Mesendoderm (in vitro differentiated cells): ENCODE data around the gene STX17.

Source experiments
- DNase-seq: peaks from one replicate; pipeline ENCODE4 v3.0.0; 2013
- H2AK5ac ChIP-seq: 2 replicates; pipeline ENCODE4 v1.6.1; 2013; ENCODE audit warnings: low read length, inconsistent platforms
- H2BK120ac ChIP-seq: 2 replicates; pipeline ENCODE4 v1.6.1; 2013; ENCODE audit warnings: low read depth, mild to moderate bottlenecking, low read length, moderate library complexity, mixed read lengths
- H2BK15ac ChIP-seq: replicated peaks from 2 replicates; pipeline ENCODE4 v1.6.1; 2013; ENCODE audit warnings: low read depth, mild to moderate bottlenecking, moderate library complexity
- H2BK5ac ChIP-seq: 2 replicates; pipeline ENCODE4 v1.6.1; 2013; ENCODE audit warnings: low read length, inconsistent platforms
- H3K18ac ChIP-seq: 2 replicates; pipeline ENCODE4 v1.6.1; 2013; ENCODE audit warnings: mild to moderate bottlenecking, low read length, mixed read lengths
- H3K23ac ChIP-seq: one replicate; pipeline ENCODE4 v1.6.1; 2013; ENCODE audit warnings: low read length
- H3K27ac ChIP-seq: 2 replicates; pipeline ENCODE4 v1.5.1; 2013; ENCODE audit warnings: low read depth, mild to moderate bottlenecking, inconsistent platforms, low read length, moderate library complexity
- H3K27me3 ChIP-seq: 2 replicates; pipeline ENCODE4 v1.6.1; 2013; ENCODE audit warnings: low read length, control low read depth, mild to moderate bottlenecking, inconsistent platforms; ENCODE audit not compliant: insufficient read depth, poor library complexity
- H3K36me3 ChIP-seq: 2 replicates; pipeline ENCODE4 v1.6.1; 2013; ENCODE audit warnings: low read length, inconsistent platforms; ENCODE audit not compliant: control insufficient read depth, insufficient read depth
- H3K4ac ChIP-seq: one replicate; pipeline ENCODE4 v1.6.1; 2013; ENCODE audit warnings: low read depth, mild to moderate bottlenecking, low read length, moderate library complexity
- H3K4me1 ChIP-seq: 2 replicates; pipeline ENCODE4 v1.6.1; 2013; ENCODE audit warnings: low read depth, low read length, inconsistent platforms; ENCODE audit not compliant: control insufficient read depth
- H3K4me2 ChIP-seq: 2 replicates; pipeline ENCODE4 v1.6.1; 2013; ENCODE audit warnings: low read length
- H3K4me3 ChIP-seq: 2 replicates; pipeline ENCODE4 v1.5.1; 2013; ENCODE audit warnings: mild to moderate bottlenecking, low read length
- H3K56ac ChIP-seq: one replicate; pipeline ENCODE4 v1.6.1; 2013; ENCODE audit warnings: low read length
- H3K79me1 ChIP-seq: 2 replicates; pipeline ENCODE4 v1.6.1; 2013; ENCODE audit warnings: low read length, inconsistent platforms
- H3K79me2 ChIP-seq: 2 replicates; pipeline ENCODE4 v1.6.1; 2013; ENCODE audit warnings: mild to moderate bottlenecking, low read length; ENCODE audit not compliant: control insufficient read depth, insufficient read depth
- H3K9ac ChIP-seq: 2 replicates; pipeline ENCODE4 v1.6.1; 2013; ENCODE audit warnings: low read length, inconsistent platforms
- H4K5ac ChIP-seq: one replicate; pipeline ENCODE4 v1.6.1; 2013; ENCODE audit warnings: low read length
- H4K8ac ChIP-seq: one replicate; pipeline ENCODE4 v1.6.1; 2013; ENCODE audit warnings: low read depth, mild to moderate bottlenecking, control low read depth, low read length, moderate library complexity
- WGBS: extraction: QIAGEN DNeasy Blood & Tissue Kit; methylation state at CpG from one replicate; pipeline ENCODE4 v1.1.7; 2013; ENCODE audit warnings: low lambda C conversion rate, missing lambda C conversion rate; ENCODE audit not compliant: insufficient coverage; ENCODE audit errors: extremely low coverage; 5-methylcytosine and 5-hydroxymethylcytosine counted together

The STX17 gene

GRCh38 chr9:99964336-99964735, 57.9 kb downstream of the STX17 start:
- no peak overlapping the region for H3K9ac ChIP-seq
- no peak overlapping the region for H3K56ac ChIP-seq
- H3K4me2 ChIP-seq = no peak overlapping the region
- no peaks in the 10 kb centered on the region for H3K36me3 ChIP-seq
- H3K4me3 ChIP-seq = no peak overlapping the region
- H3K27ac ChIP-seq = no peak overlapping the region
- no peak overlapping the region for H2BK120ac ChIP-seq
- no peaks in the 10 kb centered on the region for H3K27me3 ChIP-seq
- no peak overlapping the region for H3K18ac ChIP-seq
- H3K79me1 ChIP-seq = no peaks in the 10 kb centered on the region
- H3K79me2 ChIP-seq = no peaks in the 10 kb centered on the region
- H3K4me1 ChIP-seq = peaks cover 7% of the 10 kb centered on the region
- H3K4ac ChIP-seq = no peak overlapping the region
- no peak overlapping the region for H4K5ac ChIP-seq
- DNase-seq = no peak
- no peak overlapping the region for H2BK15ac ChIP-seq
- H2BK5ac ChIP-seq = no peak overlapping the region
- H2AK5ac ChIP-seq = no peak overlapping the region
- no CpG with 5 or more reads among the region's 1 CpG for WGBS
- H3K23ac ChIP-seq = no peak overlapping the region
- H4K8ac ChIP-seq = no peak overlapping the region

GRCh38 chr9:99966001-99966400, 59.5 kb downstream of the STX17 start:
- no peak overlapping the region for H3K4me2 ChIP-seq
- H3K27ac ChIP-seq = no peak overlapping the region
- H3K23ac ChIP-seq = no peak overlapping the region
- no peak overlapping the region for H2BK5ac ChIP-seq
- H3K4ac ChIP-seq = no peak overlapping the region
- peaks cover 4% of the 10 kb centered on the region for H3K4me1 ChIP-seq
- no peak overlapping the region for H3K56ac ChIP-seq
- H3K9ac ChIP-seq = no peak overlapping the region
- H3K4me3 ChIP-seq = no peak overlapping the region
- H2BK120ac ChIP-seq = no peak overlapping the region
- 100% methylated on average over 1 of the region's 2 CpGs for WGBS
- no peak overlapping the region for H4K5ac ChIP-seq
- H2AK5ac ChIP-seq = no peak overlapping the region
- H3K36me3 ChIP-seq = no peaks in the 10 kb centered on the region
- H4K8ac ChIP-seq = no peak overlapping the region
- H3K79me1 ChIP-seq = no peaks in the 10 kb centered on the region
- H3K18ac ChIP-seq = no peak overlapping the region
- H3K79me2 ChIP-seq = no peaks in the 10 kb centered on the region
- H3K27me3 ChIP-seq = no peaks in the 10 kb centered on the region
- H2BK15ac ChIP-seq = no peak overlapping the region
- peak; percentile 86 for DNase-seq

GRCh38 chr9:99966716-99967115, 60.3 kb downstream of the STX17 start:
- Histone ChIP-seq H3K79me2 (no peaks in the 10 kb centered on the region), H3K27me3 (no peaks in the 10 kb centered on the region), H3K27ac (no peak overlapping the region), H2BK5ac (no peak overlapping the region), H3K9ac (no peak overlapping the region), H3K4me2 (no peak overlapping the region), H3K18ac (no peak overlapping the region), H2AK5ac (no peak overlapping the region), H3K4me3 (no peak overlapping the region), H3K79me1 (no peaks in the 10 kb centered on the region), H4K5ac (no peak overlapping the region), H3K4ac (no peak overlapping the region), H3K36me3 (no peaks in the 10 kb centered on the region), H2BK120ac (no peak overlapping the region), H3K4me1 (peaks cover 2% of the 10 kb centered on the region), H3K23ac (no peak overlapping the region), H3K56ac (no peak overlapping the region), H4K8ac (no peak overlapping the region), H2BK15ac (no peak overlapping the region)
- WGBS = no CpG with 5 or more reads among the region's 2 CpGs
- DNase-seq = peak; percentile 95

- Histone ChIP-seq H3K4me1 (peaks cover 2% of the 10 kb centered on the region), H3K9ac (no peak overlapping the region), H2BK15ac (no peak overlapping the region), H3K79me2 (no peaks in the 10 kb centered on the region), H3K4me3 (no peak overlapping the region), H3K23ac (no peak overlapping the region), H2BK120ac (no peak overlapping the region), H3K4ac (no peak overlapping the region), H3K79me1 (no peaks in the 10 kb centered on the region), H3K56ac (no peak overlapping the region), H3K27me3 (no peaks in the 10 kb centered on the region), H4K5ac (no peak overlapping the region), H4K8ac (no peak overlapping the region), H3K4me2 (no peak overlapping the region), H3K36me3 (no peaks in the 10 kb centered on the region), H2AK5ac (no peak overlapping the region), H3K18ac (no peak overlapping the region), H2BK5ac (no peak overlapping the region), H3K27ac (no peak overlapping the region)
- DNase-seq = peak; percentile 83
- WGBS = no CpG with 5 or more reads among the region's 2 CpGs
Observed at GRCh38 chr9:99967457-99967856, 61.0 kb downstream of the STX17 start.

GRCh38 chr9:99970481-99970880, 64.0 kb downstream of the STX17 start:
- no peaks in the 10 kb centered on the region for H3K27me3 ChIP-seq
- no peaks in the 10 kb centered on the region for H3K79me1 ChIP-seq
- no peak overlapping the region for H3K9ac ChIP-seq
- no CpG with 5 or more reads among the region's 2 CpGs for WGBS
- no peak overlapping the region for H3K4me3 ChIP-seq
- H2BK5ac ChIP-seq = no peak overlapping the region
- no peak overlapping the region for H3K18ac ChIP-seq
- H3K4me2 ChIP-seq = no peak overlapping the region
- H3K79me2 ChIP-seq = no peaks in the 10 kb centered on the region
- no peak for DNase-seq
- H3K4me1 ChIP-seq = peaks cover 2% of the 10 kb centered on the region
- H3K4ac ChIP-seq = no peak overlapping the region
- no peak overlapping the region for H3K27ac ChIP-seq
- H3K36me3 ChIP-seq = no peaks in the 10 kb centered on the region
- H2AK5ac ChIP-seq = no peak overlapping the region
- no peak overlapping the region for H2BK15ac ChIP-seq
- H3K56ac ChIP-seq = no peak overlapping the region
- no peak overlapping the region for H4K5ac ChIP-seq
- H4K8ac ChIP-seq = no peak overlapping the region
- H2BK120ac ChIP-seq = no peak overlapping the region
- H3K23ac ChIP-seq = no peak overlapping the region

GRCh38 chr9:99971410-99971809, 65.0 kb downstream of the STX17 start:
- no peak overlapping the region for H3K23ac ChIP-seq
- no peak overlapping the region for H3K4me2 ChIP-seq
- H3K4me3 ChIP-seq = no peak overlapping the region
- DNase-seq = no peak
- H3K9ac ChIP-seq = no peak overlapping the region
- no peaks in the 10 kb centered on the region for H3K79me2 ChIP-seq
- H2AK5ac ChIP-seq = no peak overlapping the region
- H3K36me3 ChIP-seq = no peaks in the 10 kb centered on the region
- no peaks in the 10 kb centered on the region for H3K79me1 ChIP-seq
- H4K5ac ChIP-seq = no peak overlapping the region
- no peak overlapping the region for H3K56ac ChIP-seq
- no peak overlapping the region for H4K8ac ChIP-seq
- no peak overlapping the region for H3K18ac ChIP-seq
- H3K4me1 ChIP-seq = peaks cover 2% of the 10 kb centered on the region
- no peak overlapping the region for H2BK120ac ChIP-seq
- no peak overlapping the region for H3K27ac ChIP-seq
- H2BK5ac ChIP-seq = no peak overlapping the region
- H3K27me3 ChIP-seq = no peaks in the 10 kb centered on the region
- no peak overlapping the region for H3K4ac ChIP-seq
- H2BK15ac ChIP-seq = no peak overlapping the region
